Measurements from ENCODE around the gene TMPRSS7. TPM values are rescaled to one million over a fixed set of nuclear protein-coding genes. Genes with fewer than 3 reads are reported as not detected.
A peak's percentile ranks its signal among the peaks of the same experiment; 100 is the strongest.

TMPRSS7 gene
- total and polyA plus RNA-seq, 10 donors: not detected

DNA sequence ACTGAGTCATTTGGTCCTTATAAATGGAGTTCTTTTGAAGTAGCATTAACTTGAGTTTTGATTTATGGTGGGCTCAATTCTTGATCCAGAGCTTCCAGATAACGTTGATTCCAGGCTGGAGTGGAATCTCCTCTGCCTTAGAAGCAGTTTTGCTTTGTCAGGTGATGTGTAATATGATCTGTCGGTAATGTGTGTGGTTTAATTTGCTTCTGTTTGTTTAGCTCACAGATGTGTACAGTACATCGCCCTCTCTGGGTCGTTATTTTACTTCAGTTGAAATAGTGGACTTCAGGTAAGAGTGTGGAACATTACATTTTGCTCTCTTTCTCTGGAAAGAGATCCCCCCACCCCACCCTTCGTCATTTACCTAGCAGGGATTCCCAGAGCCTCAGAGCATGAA, 74.8 kb downstream of the TMPRSS7 start:
- Histone ChIP-seq H3K27me3 (replicated peaks in 1 of 7) (peaks cover 0 to 4% (median 0%) of the 10 kb centered on the region in 7 donors), H3K36me3 (no peaks in the 10 kb centered on the region), H3K9me3 (no peaks in the 10 kb centered on the region), H3K27ac (no peak overlapping the region), H3K4me1 (peaks cover 0 to 30% (median 0%) of the 10 kb centered on the region in 6 donors), H3K4me3 (no peak overlapping the region)
- no peak for TF ChIP-seq POLR2AphosphoS5 (IDR thresholded peaks at IDR 0.05)
- no peak for TF ChIP-seq POLR2A (IDR thresholded peaks at IDR 0.05)
- no peak for TF ChIP-seq CTCF (IDR thresholded peaks at IDR 0.05 in 8 of 11, conservative IDR thresholded peaks at IDR 0.05 in 3 of 11)
- DNase-seq: no peak
- WGBS, 5 donors: 79 to 86% (median 83%) methylated on average over 5 of the region's 5 CpGs
- intact Hi-C loops (cut with DNase I; ENCODE audit: low total_unique reads): loop anchor here (10.0 kb wide), 1 partner anchor 405 kb away; no protein-coding TSS in a partner anchor

GRCh38 chr3:112111785-112112402, 77.4 kb downstream of the TMPRSS7 start:
- Histone ChIP-seq H3K27me3 (replicated peaks in 1 of 7) (peaks cover 0 to 4% (median 0%) of the 10 kb centered on the region in 7 donors), H3K27ac (no peak overlapping the region), H3K36me3 (no peaks in the 10 kb centered on the region), H3K4me1 (peaks cover 0 to 55% (median 19%) of the 10 kb centered on the region in 6 donors), H3K4me3 (no peak overlapping the region), H3K9me3 (no peaks in the 10 kb centered on the region)
- WGBS, 5 donors: 10 to 23% (median 18%) methylated on average over 3 of the region's 3 CpGs
- peak; percentile 54 to 82 (median 71) for TF ChIP-seq CTCF (IDR thresholded peaks at IDR 0.05 in 8 of 11, conservative IDR thresholded peaks at IDR 0.05 in 3 of 11)
- TF ChIP-seq POLR2AphosphoS5 (IDR thresholded peaks at IDR 0.05): no peak
- intact Hi-C loops (cut with DNase I; ENCODE audit: low total_unique reads): no loop called here
- DNase-seq: no peak

GRCh38 chr3:112114576-112115160, 80.1 kb downstream of the TMPRSS7 start:
- Histone ChIP-seq H3K36me3 (no peaks in the 10 kb centered on the region), H3K9me3 (no peaks in the 10 kb centered on the region), H3K4me1 (peaks cover 0 to 83% (median 42%) of the 10 kb centered on the region in 6 donors), H3K4me3 (no peak overlapping the region), H3K27ac (peak overlapping the region in 5 of 8 donors; percentile 5 to 64 (median 19)), H3K27me3 (replicated peaks in 1 of 7) (peaks cover 0 to 4% (median 0%) of the 10 kb centered on the region in 7 donors)
- WGBS, 5 donors: 54 to 78% (median 72%) methylated on average over 6 of the region's 6 CpGs
- intact Hi-C loops (cut with DNase I; ENCODE audit: low total_unique reads): no loop called here
- TF ChIP-seq POLR2A (IDR thresholded peaks at IDR 0.05) (no peak), POLR2AphosphoS5 (IDR thresholded peaks at IDR 0.05) (no peak), CTCF (IDR thresholded peaks at IDR 0.05 in 8 of 11, conservative IDR thresholded peaks at IDR 0.05 in 3 of 11) (no peak)
- no peak for DNase-seq

DNA sequence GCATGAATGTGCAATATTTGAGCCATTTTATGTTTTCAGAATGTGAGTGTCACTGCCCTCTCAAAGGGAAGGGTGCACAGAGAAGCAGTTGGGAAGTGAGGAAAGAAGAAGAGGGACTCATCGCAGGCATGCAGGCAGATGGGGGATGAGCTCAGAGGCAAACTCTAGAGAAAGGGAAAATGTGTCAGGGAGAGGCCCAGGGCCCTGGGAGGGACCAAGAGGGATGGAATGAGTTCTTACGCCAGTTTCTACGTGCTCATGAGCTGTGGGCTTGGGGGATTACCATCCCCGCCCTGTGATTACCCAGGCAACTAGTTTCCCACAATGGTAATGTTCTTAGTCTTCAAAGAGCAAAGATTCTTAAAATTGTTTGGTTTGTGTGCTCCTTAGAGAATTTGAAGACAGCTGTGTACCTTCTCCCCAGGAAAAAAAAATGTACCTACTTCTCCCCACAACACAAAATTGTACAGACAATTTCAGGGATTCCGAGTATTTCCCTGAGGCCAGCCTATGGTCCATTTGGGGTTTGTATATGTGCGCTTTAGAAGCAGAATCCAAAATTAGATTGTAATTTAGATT, 80.7 kb downstream of the TMPRSS7 start:
- intact Hi-C loops (cut with DNase I; ENCODE audit: low total_unique reads): no loop called here

More for the DNA sequence above, 80.7 kb downstream of the TMPRSS7 start:
- WGBS, 5 donors: 65 to 79% (median 74%) methylated on average over 6 of the region's 6 CpGs
- no peaks in the 10 kb centered on the region for H3K9me3 ChIP-seq
- H3K27ac ChIP-seq: peak overlapping the region in 3 of 8 donors; percentile 11 to 64 (median 54)
- H3K4me1 ChIP-seq: peaks cover 0 to 89% (median 48%) of the 10 kb centered on the region in 6 donors
- H3K36me3 ChIP-seq: no peaks in the 10 kb centered on the region
- no peak overlapping the region for H3K4me3 ChIP-seq
- peaks cover 0 to 4% (median 0%) of the 10 kb centered on the region in 7 donors for H3K27me3 ChIP-seq (replicated peaks in 1 of 7)
- DNase-seq: no peak
- TF ChIP-seq POLR2A (IDR thresholded peaks at IDR 0.05): no peak
- no peak for TF ChIP-seq POLR2AphosphoS5 (IDR thresholded peaks at IDR 0.05)
- no peak for TF ChIP-seq CTCF (IDR thresholded peaks at IDR 0.05 in 8 of 11, conservative IDR thresholded peaks at IDR 0.05 in 3 of 11)
